ENCODE data around the gene FAM107A. TPM values are rescaled to one million over a fixed set of nuclear protein-coding genes. Genes with fewer than 3 reads are reported as not detected.

Gene FAM107A
- total and polyA plus RNA-seq, 2 experiments from 2014 or later = 1.0 to 1.1 TPM

DNA sequence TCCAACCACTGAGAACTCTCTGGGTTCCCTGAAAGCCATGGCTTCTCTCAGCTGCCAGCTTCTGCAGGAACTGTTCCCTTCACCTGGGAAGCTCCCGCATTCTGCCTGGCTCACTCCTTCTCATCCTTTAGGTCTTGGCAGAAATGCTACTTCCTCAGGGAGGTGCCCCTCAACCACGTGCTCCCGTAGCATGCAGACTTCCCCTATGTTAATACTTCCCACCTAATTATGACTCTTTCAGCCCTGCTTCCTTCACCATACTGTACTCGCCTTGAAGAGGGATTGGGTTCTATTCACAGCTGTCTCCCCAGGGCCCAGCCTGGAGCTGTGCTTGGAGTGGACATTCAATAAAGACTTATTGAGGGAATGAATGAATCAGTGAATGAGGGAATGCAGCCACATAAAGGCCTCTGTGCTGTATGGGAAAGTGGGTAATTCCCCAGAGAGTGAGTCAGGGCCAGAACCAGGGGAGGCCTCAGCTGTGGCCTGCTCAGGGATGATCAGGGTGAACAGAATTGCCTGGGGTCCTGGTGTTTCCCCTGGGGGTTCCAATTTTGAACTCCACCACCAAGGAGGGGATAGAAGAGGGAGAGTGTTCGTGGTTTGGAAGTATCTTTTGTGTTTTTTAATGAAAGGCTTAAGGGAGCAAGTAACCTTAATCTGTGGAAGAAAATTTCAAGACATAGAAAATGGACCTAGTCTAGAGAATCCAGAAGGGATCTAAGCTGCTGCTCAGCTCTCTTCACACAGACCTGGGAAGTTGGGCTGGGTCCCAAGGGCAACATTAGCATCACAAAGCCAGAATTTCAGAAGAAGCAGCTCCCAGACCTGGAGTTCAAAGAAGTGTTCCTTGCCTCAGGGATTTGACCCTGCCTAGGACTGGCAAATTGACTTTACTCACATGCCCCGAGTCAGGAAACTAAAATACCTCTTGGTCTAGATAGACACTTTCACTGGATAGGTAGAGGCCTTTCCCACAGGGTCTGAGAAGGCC, 14.6 kb upstream of the FAM107A start:
- H3K27ac ChIP-seq (ENCODE audit: low read depth) = no peak overlapping the region
- no peak overlapping the region for H3K4me3 ChIP-seq
- H3K36me3 Mint-ChIP-seq (ENCODE audit: low read depth) = no peaks in the 10 kb centered on the region
- H3K4me2 ChIP-seq = no peak overlapping the region
- no peak overlapping the region for H3K4me3 Mint-ChIP-seq
- H3K27me3 ChIP-seq (ENCODE audit: insufficient read depth) = peaks cover 10% of the 10 kb centered on the region
- H3K9me2 ChIP-seq (ENCODE audit: insufficient read depth) = no peaks in the 10 kb centered on the region
- H3K36me3 ChIP-seq (ENCODE audit: insufficient read depth) = no peaks in the 10 kb centered on the region
- TF ChIP-seq ZNF331 (CRISPR knock-in tag; IDR thresholded peaks at IDR 0.05; ENCODE audit: low read depth) (no peak), POLR2AphosphoS5 (IDR thresholded peaks at IDR 0.05; ENCODE audit: low read depth) (no peak), JUNB (IDR thresholded peaks at IDR 0.05; ENCODE audit: unreplicated experiment) (no peak), CREB1 (CRISPR knock-in tag; IDR thresholded peaks at IDR 0.05; ENCODE audit: low read depth) (no peak), EZH2phosphoT487 (IDR thresholded peaks at IDR 0.05; ENCODE audit: unreplicated experiment) (no peak), ZNF114 (CRISPR knock-in tag; IDR thresholded peaks at IDR 0.05) (no peak), STAT1 (IDR thresholded peaks at IDR 0.05; ENCODE audit: unreplicated experiment) (no peak), EZH2 (IDR thresholded peaks at IDR 0.05; ENCODE audit: low read depth, unreplicated experiment) (no peak)
- TF ChIP-seq, protein P1, sequence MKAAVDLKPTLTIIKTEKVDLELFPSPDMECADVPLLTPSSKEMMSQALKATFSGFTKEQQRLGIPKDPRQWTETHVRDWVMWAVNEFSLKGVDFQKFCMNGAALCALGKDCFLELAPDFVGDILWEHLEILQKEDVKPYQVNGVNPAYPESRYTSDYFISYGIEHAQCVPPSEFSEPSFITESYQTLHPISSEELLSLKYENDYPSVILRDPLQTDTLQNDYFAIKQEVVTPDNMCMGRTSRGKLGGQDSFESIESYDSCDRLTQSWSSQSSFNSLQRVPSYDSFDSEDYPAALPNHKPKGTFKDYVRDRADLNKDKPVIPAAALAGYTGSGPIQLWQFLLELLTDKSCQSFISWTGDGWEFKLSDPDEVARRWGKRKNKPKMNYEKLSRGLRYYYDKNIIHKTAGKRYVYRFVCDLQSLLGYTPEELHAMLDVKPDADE (IDR thresholded peaks at IDR 0.05) = no peak
- TF ChIP-seq, protein P2, sequence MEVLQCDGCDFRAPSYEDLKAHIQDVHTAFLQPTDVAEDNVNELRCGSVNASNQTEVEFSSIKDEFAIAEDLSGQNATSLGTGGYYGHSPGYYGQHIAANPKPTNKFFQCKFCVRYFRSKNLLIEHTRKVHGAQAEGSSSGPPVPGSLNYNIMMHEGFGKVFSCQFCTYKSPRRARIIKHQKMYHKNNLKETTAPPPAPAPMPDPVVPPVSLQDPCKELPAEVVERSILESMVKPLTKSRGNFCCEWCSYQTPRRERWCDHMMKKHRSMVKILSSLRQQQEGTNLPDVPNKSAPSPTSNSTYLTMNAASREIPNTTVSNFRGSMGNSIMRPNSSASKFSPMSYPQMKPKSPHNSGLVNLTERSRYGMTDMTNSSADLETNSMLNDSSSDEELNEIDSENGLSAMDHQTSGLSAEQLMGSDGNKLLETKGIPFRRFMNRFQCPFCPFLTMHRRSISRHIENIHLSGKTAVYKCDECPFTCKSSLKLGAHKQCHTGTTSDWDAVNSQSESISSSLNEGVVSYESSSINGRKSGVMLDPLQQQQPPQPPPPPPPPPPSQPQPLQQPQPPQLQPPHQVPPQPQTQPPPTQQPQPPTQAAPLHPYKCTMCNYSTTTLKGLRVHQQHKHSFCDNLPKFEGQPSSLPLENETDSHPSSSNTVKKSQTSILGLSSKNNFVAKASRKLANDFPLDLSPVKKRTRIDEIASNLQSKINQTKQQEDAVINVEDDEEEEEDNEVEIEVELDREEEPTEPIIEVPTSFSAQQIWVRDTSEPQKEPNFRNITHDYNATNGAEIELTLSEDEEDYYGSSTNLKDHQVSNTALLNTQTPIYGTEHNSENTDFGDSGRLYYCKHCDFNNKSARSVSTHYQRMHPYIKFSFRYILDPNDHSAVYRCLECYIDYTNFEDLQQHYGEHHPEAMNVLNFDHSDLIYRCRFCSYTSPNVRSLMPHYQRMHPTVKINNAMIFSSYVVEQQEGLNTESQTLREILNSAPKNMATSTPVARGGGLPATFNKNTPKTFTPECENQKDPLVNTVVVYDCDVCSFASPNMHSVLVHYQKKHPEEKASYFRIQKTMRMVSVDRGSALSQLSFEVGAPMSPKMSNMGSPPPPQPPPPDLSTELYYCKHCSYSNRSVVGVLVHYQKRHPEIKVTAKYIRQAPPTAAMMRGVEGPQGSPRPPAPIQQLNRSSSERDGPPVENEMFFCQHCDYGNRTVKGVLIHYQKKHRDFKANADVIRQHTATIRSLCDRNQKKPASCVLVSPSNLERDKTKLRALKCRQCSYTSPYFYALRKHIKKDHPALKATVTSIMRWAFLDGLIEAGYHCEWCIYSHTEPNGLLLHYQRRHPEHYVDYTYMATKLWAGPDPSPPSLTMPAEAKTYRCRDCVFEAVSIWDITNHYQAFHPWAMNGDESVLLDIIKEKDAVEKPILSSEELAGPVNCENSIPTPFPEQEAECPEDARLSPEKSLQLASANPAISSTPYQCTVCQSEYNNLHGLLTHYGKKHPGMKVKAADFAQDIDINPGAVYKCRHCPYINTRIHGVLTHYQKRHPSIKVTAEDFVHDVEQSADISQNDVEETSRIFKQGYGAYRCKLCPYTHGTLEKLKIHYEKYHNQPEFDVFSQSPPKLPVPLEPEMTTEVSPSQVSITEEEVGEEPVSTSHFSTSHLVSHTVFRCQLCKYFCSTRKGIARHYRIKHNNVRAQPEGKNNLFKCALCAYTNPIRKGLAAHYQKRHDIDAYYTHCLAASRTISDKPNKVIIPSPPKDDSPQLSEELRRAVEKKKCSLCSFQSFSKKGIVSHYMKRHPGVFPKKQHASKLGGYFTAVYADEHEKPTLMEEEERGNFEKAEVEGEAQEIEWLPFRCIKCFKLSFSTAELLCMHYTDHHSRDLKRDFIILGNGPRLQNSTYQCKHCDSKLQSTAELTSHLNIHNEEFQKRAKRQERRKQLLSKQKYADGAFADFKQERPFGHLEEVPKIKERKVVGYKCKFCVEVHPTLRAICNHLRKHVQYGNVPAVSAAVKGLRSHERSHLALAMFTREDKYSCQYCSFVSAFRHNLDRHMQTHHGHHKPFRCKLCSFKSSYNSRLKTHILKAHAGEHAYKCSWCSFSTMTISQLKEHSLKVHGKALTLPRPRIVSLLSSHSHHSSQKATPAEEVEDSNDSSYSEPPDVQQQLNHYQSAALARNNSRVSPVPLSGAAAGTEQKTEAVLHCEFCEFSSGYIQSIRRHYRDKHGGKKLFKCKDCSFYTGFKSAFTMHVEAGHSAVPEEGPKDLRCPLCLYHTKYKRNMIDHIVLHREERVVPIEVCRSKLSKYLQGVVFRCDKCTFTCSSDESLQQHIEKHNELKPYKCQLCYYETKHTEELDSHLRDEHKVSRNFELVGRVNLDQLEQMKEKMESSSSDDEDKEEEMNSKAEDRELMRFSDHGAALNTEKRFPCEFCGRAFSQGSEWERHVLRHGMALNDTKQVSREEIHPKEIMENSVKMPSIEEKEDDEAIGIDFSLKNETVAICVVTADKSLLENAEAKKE (CRISPR knock-in tag; IDR thresholded peaks at IDR 0.05) = no peak
- TF ChIP-seq, protein P3, sequence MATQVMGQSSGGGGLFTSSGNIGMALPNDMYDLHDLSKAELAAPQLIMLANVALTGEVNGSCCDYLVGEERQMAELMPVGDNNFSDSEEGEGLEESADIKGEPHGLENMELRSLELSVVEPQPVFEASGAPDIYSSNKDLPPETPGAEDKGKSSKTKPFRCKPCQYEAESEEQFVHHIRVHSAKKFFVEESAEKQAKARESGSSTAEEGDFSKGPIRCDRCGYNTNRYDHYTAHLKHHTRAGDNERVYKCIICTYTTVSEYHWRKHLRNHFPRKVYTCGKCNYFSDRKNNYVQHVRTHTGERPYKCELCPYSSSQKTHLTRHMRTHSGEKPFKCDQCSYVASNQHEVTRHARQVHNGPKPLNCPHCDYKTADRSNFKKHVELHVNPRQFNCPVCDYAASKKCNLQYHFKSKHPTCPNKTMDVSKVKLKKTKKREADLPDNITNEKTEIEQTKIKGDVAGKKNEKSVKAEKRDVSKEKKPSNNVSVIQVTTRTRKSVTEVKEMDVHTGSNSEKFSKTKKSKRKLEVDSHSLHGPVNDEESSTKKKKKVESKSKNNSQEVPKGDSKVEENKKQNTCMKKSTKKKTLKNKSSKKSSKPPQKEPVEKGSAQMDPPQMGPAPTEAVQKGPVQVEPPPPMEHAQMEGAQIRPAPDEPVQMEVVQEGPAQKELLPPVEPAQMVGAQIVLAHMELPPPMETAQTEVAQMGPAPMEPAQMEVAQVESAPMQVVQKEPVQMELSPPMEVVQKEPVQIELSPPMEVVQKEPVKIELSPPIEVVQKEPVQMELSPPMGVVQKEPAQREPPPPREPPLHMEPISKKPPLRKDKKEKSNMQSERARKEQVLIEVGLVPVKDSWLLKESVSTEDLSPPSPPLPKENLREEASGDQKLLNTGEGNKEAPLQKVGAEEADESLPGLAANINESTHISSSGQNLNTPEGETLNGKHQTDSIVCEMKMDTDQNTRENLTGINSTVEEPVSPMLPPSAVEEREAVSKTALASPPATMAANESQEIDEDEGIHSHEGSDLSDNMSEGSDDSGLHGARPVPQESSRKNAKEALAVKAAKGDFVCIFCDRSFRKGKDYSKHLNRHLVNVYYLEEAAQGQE (IDR thresholded peaks at IDR 0.05; ENCODE audit: unreplicated experiment) = no peak
- TF ChIP-seq, protein P4, sequence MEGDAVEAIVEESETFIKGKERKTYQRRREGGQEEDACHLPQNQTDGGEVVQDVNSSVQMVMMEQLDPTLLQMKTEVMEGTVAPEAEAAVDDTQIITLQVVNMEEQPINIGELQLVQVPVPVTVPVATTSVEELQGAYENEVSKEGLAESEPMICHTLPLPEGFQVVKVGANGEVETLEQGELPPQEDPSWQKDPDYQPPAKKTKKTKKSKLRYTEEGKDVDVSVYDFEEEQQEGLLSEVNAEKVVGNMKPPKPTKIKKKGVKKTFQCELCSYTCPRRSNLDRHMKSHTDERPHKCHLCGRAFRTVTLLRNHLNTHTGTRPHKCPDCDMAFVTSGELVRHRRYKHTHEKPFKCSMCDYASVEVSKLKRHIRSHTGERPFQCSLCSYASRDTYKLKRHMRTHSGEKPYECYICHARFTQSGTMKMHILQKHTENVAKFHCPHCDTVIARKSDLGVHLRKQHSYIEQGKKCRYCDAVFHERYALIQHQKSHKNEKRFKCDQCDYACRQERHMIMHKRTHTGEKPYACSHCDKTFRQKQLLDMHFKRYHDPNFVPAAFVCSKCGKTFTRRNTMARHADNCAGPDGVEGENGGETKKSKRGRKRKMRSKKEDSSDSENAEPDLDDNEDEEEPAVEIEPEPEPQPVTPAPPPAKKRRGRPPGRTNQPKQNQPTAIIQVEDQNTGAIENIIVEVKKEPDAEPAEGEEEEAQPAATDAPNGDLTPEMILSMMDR (conservative IDR thresholded peaks at IDR 0.05; ENCODE audit: low read depth in 2 of 2) = no peak
- no peaks in the 10 kb centered on the region for H4K20me1 ChIP-seq (replicated peaks; ENCODE audit: insufficient read depth)
- no peak overlapping the region for H2AFZ ChIP-seq
- H3K4me1 Mint-ChIP-seq = peaks cover 11% of the 10 kb centered on the region
- ATAC-seq (no peak), DNase-seq (ENCODE audit: low spot score) (no peak)
- H3K27ac Mint-ChIP-seq = no peak overlapping the region
- peaks cover 9% of the 10 kb centered on the region for H3K27me3 Mint-ChIP-seq (ENCODE audit: insufficient read depth, low read depth, poor library complexity)
- no peaks in the 10 kb centered on the region for H3F3A ChIP-seq (replicated peaks; ENCODE audit: low read depth)
- peaks cover 8% of the 10 kb centered on the region; the same call in 1 of the 2 replicates for H3K4me1 ChIP-seq (ENCODE audit: insufficient read depth)
- no peaks in the 10 kb centered on the region for H3K79me2 ChIP-seq (replicated peaks; ENCODE audit: insufficient read depth)
- H3K9me3 Mint-ChIP-seq = no peaks in the 10 kb centered on the region
